HG02981 (cell line): ENCODE measurements around the gene RGP1.

Experiments used
- ATAC-seq: cut with Tn5 transposase; IDR thresholded peaks from one replicate; pipeline ENCODE4 v1.9.1; 2021; ENCODE audit warnings: mild to moderate bottlenecking, moderate library complexity; ENCODE audit not compliant: unreplicated experiment

RGP1 gene

DNA sequence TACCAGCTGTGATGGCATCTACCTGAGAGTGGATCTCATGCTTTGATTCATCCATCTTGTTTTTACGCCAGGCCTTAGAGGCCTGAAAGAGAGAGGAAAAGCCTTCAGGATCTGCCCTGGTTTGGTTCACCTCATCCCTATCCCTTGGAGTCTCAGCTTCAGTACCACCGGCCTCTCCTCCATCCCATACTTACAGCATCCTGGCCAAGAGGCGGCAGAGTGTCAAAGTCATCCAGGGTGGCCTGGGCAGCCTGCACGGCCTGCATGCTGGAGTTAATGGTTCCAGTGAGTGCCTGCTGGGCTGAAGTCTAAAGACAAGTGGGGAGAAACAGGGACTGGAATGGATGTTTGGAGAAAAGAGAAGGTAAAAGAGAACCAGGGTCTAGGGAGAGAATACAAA, 29.5 kb upstream of the RGP1 start:
- no peak for ATAC-seq

DNA sequence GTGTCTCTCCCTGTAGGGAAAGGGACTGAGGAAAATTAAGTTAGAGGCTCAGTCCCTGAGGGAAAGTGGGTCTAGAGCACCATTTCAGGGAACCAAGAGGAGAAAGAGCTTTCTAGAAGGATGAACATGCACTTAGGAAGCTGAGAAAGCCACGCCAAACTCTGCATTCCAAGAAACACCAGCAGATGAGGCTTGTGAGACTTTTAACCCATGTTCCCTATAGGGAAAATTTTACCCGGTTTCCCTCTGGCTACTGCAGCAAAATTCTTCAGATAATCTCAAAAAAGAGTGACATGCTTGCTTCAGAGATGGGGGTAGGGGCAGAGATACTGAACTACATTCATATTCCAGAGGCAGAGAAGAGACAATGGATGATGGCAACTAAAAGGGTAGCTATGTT, 25.7 kb upstream of the RGP1 start:
- ATAC-seq = no peak

DNA sequence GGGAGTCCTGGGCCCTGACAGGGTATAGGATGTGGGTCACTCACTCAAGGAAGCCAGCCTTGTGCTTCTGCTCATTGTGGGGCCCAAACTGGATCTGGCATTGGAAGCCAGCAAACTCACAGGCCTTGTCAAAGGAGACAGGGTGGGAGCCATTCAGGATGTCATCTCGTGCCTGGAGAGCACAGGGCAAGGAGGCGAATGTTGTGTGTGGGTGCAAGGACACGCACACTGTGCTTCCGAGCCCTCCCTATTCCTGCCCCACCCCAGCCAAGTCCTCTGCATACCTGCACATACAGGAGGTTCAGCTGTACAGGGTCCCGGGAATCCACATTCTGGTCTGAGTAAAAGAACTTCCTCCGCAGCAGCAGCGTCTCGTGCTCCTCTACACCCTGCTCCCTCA, 25.2 kb upstream of the RGP1 start:
- ATAC-seq = no peak

DNA sequence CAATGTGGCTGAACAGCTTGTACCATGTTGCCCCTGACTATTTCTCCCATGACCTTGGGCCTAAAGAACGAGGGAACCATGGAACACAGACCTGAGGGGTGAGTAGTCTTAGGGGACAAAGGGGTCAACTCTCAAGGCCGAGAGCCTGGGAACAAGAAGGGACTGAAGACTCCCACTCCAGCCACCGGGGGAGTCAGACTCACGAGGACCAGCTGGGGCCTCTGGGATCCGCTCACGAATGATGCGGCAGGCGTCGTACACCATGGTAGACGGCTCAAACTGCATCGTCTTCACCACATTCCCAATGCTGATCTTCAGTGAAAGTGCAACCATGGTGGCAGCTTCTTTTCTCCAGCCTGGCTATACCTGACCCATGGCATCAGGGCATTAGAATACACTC, 23.7 kb upstream of the RGP1 start:
- no peak for ATAC-seq

DNA sequence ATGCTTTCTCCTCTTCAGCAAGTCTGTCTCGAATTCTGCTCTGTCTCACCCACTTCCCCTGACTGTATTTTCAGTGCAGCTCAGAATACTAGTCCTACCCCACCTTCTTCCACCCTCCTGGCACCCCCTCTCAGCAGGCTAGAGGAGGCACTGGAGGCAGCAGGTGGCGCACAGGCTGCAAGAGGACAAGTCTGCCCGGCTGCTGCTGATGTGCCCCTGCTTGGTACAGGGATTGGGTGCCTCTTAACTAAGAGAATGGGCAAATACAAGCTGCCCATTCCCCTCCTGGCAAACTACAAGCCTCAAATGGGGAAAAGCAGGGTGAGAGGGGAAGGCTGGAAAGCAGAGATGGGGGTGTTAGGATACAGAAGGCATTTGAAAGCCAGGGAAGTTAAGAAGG, 22.2 kb upstream of the RGP1 start:
- no peak for ATAC-seq

DNA sequence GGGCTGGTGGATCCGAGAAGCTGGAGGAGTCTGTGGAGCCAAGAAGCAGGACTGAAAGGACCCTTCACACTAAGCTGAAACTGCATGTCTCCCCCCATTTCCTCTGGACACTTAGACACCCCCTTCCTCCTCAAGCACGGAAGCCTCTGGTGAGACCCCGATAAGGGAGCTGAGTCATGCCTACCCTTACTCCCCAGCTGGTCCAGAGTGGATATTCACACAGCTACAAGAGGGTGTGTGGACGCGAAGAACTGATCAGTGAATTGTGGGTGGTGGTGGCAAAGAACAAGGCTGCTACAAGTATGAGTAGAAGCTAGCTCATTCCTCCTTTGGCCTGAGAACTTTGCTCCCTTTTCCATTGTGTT, 21.4 kb upstream of the RGP1 start:
- ATAC-seq = no peak

DNA sequence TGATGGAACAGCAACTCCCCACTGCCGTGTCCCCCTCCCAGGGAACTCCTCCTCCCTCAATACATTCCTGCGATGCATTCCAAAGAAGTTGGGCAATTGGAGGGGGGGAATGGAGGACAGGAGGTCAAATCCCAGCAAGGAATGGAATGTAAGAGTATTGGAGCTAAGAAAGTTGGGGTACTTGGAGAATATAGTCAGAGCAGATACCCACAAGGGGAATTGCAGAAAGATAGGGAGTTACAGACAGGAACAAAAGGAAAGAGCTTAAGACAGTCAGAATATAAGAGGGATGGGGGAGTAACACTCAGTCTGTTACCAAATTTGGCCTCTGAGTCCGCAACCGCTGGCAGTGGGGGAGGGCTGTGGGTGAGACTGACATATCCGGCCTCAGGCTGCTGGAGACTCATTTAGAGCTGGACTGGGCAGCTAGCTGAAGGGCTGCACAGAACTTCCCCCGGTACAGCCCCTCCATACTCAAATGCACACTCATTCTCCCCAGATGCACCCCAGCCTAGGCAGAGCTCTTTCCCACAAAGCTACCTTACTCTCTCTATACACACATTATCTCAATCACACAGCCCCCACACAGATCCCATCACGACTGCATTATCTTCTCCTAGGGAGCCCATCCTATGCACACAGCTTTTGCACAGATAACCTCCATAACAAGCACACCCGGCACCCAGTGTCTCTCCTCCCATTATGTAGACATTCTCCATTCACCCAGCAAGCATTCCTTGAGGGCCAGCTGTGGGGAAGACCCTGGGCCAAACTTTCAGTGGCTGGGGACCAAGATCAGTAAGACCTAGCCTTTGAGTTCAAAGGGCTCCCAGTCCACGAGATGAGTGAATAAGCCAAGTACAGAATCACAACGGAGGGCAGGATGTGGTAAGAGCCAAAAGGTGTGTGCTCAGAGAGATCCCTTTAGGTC, 20.8 kb upstream of the RGP1 start:
- ATAC-seq = no peak

DNA sequence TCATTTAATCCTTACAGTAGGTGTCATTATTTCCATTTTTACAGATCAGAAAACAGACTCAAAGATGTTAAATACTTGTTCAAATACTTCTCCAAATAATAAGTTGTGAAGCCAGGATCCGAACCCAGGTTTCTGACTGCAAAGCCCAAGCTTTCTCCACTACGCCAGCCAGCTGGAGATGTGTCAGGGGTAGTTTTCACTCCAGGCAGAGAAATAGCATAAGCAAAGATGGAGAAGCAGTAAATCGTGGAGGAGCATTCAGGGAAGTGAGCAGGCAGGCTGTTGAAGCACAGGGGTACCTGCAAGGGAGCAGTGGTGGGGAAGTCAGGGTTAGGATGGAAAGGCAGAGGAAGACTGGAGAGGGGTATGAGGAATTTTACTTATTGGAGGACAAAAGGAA, 20.0 kb upstream of the RGP1 start:
- no peak for ATAC-seq

DNA sequence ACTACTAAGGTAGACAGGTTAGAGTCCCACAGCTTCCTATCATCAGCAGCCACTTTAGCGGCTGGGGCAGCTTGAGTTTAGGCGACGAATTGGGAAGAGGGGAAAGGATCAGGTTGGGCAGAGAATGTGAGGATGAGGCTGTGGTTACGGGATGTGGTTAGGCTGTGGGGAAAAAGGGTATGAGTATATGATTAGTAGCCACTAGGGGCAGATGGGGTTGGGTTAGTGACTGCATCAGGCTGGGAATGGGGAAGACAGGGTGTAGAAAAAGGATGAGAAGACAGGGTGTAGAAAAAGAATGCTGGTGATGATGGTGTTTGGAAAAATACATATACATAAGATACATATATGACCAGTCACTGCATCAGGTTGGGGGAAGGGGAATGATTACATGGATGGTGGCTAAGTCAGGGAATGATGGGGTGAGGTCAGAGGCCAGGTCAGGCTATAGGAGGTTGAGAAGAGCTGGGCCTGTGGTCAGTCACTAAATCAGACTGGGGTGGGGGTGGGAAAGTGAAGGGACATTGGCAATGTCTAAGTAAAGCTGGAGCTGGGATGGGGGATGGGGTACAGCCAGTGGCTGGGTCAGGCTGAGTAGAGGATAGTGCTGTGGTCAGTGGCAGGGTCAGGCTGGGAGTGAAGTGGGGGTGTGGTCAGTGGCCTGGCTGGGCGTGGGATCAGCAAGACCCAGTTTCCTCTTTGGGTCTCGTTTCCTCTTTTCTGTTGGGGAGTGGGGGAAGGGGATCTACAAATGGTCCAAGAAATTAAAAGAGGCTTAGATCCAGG, 19.2 kb upstream of the RGP1 start:
- no peak for ATAC-seq

DNA sequence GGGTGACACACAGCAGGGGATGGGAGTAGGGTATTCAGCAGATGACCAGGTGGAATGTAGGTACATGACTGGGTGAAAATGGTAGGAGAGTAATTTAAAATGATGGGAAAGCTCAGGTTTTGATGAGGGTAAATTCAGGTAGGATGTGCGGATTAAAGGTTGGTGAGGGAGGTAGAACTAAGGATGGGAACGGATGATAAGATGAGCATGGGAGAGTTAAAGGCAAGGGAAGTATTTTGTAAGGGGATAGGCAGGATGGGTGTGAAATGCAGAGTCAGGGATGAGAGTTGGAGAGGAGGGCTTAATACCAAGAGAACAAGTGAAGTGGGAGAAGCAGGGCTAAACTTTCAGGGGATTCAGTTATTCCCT, 18.6 kb upstream of the RGP1 start:
- ATAC-seq = no peak

DNA sequence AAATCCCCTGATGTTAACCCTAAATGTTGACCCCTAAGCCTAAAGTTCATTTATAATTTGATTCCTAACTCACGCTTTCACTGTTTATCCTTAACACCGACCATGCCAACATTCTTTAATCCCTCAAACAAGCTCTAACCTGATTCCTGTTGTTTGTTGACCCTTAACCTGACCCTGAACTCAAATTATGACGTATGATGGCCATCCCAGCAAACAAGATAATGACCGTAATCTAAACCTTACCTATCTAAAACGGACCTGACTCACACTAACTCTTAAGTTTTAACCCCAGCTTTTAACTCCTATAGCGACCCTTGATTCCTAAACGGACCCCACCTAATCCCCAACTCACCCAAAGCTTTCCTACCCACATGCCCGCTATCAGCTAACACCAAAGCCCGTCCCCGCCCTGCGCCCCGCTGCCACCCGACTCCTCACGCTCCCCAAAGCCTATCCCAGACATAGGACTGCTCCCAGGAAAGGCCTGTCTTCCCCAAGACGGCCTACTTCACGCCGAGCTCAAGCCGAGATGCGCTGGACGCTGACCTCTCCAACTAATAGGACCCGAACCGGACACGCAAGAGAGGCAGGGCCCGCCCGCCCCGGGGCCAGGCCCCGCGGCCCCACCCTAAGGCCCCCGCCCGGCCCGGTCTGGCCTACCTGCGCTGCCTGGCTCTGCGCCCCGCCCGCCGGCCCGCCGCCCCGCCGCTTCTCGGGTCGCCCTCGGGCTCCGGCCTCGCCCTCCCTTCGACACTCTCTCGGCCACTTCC, 17.5 kb upstream of the RGP1 start:
- ATAC-seq = no peak

DNA sequence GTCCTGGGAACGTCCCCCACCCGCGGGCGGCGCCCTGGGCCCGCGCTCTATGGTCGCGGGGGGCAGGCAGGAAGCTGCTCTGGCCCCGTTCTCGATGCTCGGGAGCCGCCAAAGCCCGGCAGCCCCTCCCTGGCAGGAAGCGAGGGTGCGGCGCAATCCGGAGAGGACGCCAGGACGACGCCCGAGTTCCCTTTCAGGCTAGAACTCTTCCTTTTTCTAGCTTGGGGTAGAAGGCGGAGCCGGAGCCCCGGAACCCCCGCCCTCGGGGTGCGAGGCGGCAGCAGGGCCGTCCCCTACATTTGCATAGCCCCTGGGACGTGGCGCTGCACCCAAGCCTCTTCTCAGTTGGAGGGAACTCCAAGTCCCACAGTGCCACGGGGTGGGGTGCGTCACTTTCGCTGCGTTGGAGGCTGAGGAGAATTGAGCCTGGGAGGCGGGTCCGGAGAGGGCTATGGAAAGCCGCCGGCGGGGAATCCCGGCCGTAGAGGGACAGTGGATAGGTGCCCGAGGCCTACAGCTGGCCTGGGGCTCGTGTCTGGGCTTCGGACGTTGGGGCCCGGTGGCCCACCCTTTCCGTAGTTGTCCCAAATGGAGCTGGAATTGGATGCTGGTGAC, 16.8 kb upstream of the RGP1 start, which contains the start of the genes CREB3 and TLN1:
CREB3 (plus strand) TSS at position 482 of the 615 bp plus-strand sequence; CDS start at position 589, 107 bp downstream.
TLN1 (minus strand) TSS at position 11 of the 615 bp plus-strand sequence. CDS start 6,501 bp downstream, outside the sequence.
- peak; percentile 76 for ATAC-seq

DNA sequence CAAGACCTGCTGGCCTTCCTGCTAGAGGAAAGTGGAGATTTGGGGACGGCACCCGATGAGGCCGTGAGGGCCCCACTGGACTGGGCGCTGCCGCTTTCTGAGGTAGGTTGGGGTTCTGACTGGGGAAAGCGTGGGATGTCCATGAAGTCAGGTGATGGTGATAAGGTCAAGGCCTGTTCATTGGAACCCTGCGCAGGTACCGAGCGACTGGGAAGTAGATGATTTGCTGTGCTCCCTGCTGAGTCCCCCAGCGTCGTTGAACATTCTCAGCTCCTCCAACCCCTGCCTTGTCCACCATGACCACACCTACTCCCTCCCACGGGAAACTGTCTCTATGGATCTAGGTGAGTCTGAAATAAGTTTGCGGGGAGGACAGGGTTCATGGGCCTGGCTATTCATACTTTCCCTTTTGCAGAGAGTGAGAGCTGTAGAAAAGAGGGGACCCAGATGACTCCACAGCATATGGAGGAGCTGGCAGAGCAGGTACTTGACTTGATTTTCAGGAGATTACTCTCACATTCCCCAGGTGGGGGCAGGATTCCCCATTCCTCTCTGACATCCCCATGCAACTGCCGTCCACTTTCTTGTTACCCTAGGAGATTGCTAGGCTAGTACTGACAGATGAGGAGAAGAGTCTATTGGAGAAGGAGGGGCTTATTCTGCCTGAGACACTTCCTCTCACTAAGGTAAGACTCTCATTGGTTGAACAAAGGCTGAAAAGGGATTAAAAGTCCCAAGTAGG, 16.1 kb upstream of the RGP1 start:
- no peak for ATAC-seq

DNA sequence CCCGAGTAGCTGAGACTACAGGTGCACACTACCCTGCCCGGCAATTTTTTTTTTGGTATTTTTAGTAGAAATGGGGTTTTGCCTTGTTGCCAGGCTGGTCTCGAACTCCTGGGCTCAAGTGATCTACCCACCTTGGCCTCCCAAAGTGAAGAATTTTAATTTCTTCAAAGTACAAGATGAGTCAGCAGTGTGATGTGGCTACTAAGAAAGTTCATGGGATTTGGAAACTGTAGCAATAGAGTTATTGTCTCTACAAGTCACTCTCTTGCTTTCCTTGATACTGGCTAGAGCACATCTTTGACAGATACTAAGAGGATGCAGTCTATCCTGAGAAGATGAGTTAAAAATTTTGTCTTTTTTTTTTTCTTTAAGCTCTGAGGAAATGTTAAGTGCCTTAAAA, 15.0 kb upstream of the RGP1 start:
- ATAC-seq = no peak

DNA sequence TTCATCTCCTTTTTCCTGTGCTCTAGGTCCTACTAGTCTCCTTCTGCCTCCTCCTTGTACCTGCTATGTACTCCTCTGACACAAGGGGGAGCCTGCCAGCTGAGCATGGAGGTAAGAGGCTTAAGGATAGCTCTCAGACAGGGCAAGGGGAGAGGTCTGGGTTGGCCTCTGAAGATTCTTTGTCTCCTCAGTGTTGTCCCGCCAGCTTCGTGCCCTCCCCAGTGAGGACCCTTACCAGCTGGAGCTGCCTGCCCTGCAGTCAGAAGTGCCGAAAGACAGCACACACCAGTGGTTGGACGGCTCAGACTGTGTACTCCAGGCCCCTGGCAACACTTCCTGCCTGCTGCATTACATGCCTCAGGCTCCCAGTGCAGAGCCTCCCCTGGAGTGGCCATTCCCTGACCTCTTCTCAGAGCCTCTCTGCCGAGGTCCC, 12.9 kb upstream of the RGP1 start:
- ATAC-seq = no peak

DNA sequence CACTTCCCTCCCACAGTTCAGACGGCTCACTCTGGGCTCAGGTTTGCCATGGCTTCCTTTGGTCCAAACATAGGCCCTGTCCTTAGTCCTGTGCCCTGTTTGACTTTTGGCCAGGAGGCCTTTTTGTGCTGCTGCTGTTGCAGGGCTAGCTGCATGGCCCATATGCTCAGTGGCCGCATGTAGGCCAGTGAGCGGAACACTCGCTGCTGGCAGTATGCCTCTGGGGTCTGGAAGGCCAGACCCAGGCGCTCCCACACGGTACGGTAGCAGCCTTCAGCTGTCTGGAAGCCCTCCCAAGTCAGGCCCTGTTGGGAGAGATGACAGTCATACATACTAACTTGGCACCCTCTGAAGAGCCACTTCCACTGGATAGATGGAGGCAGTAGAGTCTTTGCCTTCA, 11.9 kb upstream of the RGP1 start:
- no peak for ATAC-seq

DNA sequence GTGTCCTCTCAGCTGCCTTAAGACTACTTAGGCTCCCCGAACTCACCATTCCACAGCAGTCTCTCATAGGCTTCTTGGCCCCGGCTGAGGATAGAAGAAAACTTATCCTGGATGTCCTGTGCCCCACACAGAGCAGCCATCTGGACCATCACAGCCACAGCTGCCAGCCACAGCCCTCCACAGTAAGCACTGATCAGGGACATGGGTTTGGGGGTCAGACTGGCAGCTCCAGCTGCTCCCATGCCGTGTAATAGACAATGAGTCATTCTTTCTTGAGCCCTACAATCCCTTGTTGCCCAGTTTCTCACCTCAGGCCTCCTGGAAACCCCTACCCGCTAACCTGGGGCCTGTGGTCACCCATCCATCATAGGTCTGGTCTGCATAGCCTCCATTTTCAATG, 10.9 kb upstream of the RGP1 start:
- no peak for ATAC-seq

DNA sequence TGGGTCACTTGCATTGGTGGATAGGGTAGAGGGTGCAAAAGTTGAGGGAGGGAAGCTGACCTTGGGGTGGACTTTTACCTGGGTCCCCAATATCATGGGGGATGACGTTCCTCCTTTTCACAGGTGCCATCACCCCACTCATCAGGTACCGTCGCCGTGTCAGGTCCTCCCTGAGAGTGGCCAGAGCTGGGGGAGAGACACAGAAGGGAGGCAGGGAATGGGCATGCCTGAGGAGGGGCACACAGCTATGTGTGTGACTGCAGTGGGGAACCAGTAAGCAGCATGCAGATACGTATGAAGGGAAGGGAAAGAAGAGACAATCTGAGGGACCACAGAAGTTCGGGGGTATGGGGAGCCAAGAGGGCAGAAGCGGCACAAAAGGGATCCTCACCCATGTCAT, 10.2 kb upstream of the RGP1 start:
- ATAC-seq = no peak

DNA sequence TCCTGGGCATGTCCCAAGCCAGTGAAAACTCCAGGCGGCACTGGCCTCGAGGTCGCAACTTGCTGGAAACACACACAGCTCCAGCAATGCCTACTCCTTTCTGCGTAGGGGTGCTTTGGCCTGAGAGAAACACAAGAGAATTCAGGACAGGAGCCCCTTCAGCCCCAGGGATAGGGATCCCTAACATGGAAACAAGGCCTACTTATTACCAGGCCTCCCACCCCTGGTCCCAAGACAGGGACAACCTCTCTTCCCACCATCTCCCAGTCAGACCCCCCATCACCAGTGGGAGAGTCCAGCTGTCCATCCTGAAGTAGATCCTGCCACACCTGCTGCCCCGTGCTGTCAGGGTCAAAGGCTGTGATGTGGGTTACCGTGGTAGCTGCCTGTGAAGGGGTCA, 8.8 kb upstream of the RGP1 start:
- no peak for ATAC-seq

DNA sequence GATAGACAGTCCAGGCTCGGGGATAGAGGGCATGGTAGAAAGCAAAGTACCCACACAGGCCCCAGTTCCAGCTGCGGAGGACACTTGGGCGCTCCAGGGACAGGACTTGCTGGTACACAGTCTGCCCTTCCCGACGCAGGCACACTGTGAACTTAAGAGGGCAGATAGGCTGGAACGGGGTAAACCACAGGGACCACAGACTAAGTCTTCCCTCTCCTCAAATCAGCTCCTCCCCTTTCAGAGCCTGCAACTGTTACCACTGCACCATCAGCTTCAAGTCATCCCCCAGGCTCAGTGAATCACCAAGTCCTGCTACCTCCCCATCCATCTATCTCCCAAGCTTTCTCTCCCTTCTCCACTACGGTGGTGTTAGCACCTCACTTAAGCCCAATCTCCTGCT, 7.3 kb upstream of the RGP1 start:
- ATAC-seq = no peak
